ENCODE measurements around the gene CALN1.
A peak's percentile ranks its signal among the peaks of the same experiment; 100 is the strongest.

CALN1 gene

GRCh38 chr7:72405871-72406270 lies 6.3 kb downstream of the CALN1 start:
- H3K36me3 Mint-ChIP-seq (ENCODE audit: low read depth) = no peaks in the 10 kb centered on the region
- H3K27me3 Mint-ChIP-seq (ENCODE audit: low read depth, poor library complexity) = peaks cover 16% of the 10 kb centered on the region
- no peaks in the 10 kb centered on the region for H3K9me3 Mint-ChIP-seq
- TF ChIP-seq CTCF (IDR thresholded peaks at IDR 0.05) = no peak
- no peak overlapping the region for H3K4me3 Mint-ChIP-seq
- no peak for DNase-seq
- no peaks in the 10 kb centered on the region for H3K4me1 Mint-ChIP-seq
- H3K27ac Mint-ChIP-seq = no peak overlapping the region

GRCh38 chr7:72405418-72405817 lies 6.7 kb downstream of the CALN1 start:
- DNase-seq = no peak
- no peak overlapping the region for H3K4me3 Mint-ChIP-seq
- peaks cover 16% of the 10 kb centered on the region for H3K27me3 Mint-ChIP-seq (ENCODE audit: low read depth, poor library complexity)
- no peaks in the 10 kb centered on the region for H3K9me3 Mint-ChIP-seq
- peak overlapping the region; percentile 1 for H3K27ac Mint-ChIP-seq
- no peaks in the 10 kb centered on the region for H3K36me3 Mint-ChIP-seq (ENCODE audit: low read depth)
- no peaks in the 10 kb centered on the region for H3K4me1 Mint-ChIP-seq
- TF ChIP-seq CTCF (IDR thresholded peaks at IDR 0.05) = no peak

- no peak for TF ChIP-seq CTCF (IDR thresholded peaks at IDR 0.05)
These were observed 7.4 kb downstream of the CALN1 start for GRCh38 chr7:72404743-72405142.

GRCh38 chr7:72403458-72404076 lies 8.6 kb downstream of the CALN1 start:
- no peaks in the 10 kb centered on the region for H3K4me1 Mint-ChIP-seq
- no peak for TF ChIP-seq CTCF (IDR thresholded peaks at IDR 0.05)
- H3K27me3 Mint-ChIP-seq (ENCODE audit: low read depth, poor library complexity) = peaks cover 18% of the 10 kb centered on the region
- no peaks in the 10 kb centered on the region for H3K36me3 Mint-ChIP-seq (ENCODE audit: low read depth)
- no peak overlapping the region for H3K27ac Mint-ChIP-seq
- H3K9me3 Mint-ChIP-seq = no peaks in the 10 kb centered on the region
- H3K4me3 Mint-ChIP-seq = no peak overlapping the region
- DNase-seq = no peak

More at GRCh38 chr7:72404743-72405142, 7.4 kb downstream of the CALN1 start:
- Mint-ChIP-seq H3K9me3 (no peaks in the 10 kb centered on the region), H3K36me3 (ENCODE audit: low read depth) (no peaks in the 10 kb centered on the region), H3K27ac (no peak overlapping the region), H3K4me1 (no peaks in the 10 kb centered on the region), H3K27me3 (ENCODE audit: low read depth, poor library complexity) (peaks cover 18% of the 10 kb centered on the region), H3K4me3 (no peak overlapping the region)
- DNase-seq = no peak

GRCh38 chr7:72394016-72394415 lies 18.1 kb downstream of the CALN1 start:
- Mint-ChIP-seq H3K9me3 (peaks cover 9% of the 10 kb centered on the region), H3K27ac (peak overlapping the region; percentile 10), H3K4me3 (no peak overlapping the region), H3K27me3 (ENCODE audit: low read depth, poor library complexity) (peaks cover 24% of the 10 kb centered on the region), H3K4me1 (no peaks in the 10 kb centered on the region), H3K36me3 (ENCODE audit: low read depth) (no peaks in the 10 kb centered on the region)
- no peak for TF ChIP-seq CTCF (IDR thresholded peaks at IDR 0.05)
- DNase-seq = no peak

- TF ChIP-seq CTCF (IDR thresholded peaks at IDR 0.05) = no peak
- H3K27ac Mint-ChIP-seq = no peak overlapping the region
- H3K4me3 Mint-ChIP-seq = no peak overlapping the region
- no peak for DNase-seq
- peaks cover 22% of the 10 kb centered on the region for H3K27me3 Mint-ChIP-seq (ENCODE audit: low read depth, poor library complexity)
- peaks cover 9% of the 10 kb centered on the region for H3K9me3 Mint-ChIP-seq
- no peaks in the 10 kb centered on the region for H3K4me1 Mint-ChIP-seq
- H3K36me3 Mint-ChIP-seq (ENCODE audit: low read depth) = no peaks in the 10 kb centered on the region
These were observed 20.2 kb downstream of the CALN1 start for GRCh38 chr7:72391821-72392377.
